Glomerular visceral epithelial cell (primary cell): ENCODE results near the gene KLK8.
"Not testable (repeated sequence)": the region's sequence is repeated elsewhere in the genome, so short reads cannot be mapped to it uniquely, and the experiment has no call there.

Source experiments
- DNase-seq: peaks from one replicate; pipeline ENCODE4 v3.0.0-alpha.2; 2016; ENCODE audit errors: extremely low spot score

The KLK8 gene

DNA sequence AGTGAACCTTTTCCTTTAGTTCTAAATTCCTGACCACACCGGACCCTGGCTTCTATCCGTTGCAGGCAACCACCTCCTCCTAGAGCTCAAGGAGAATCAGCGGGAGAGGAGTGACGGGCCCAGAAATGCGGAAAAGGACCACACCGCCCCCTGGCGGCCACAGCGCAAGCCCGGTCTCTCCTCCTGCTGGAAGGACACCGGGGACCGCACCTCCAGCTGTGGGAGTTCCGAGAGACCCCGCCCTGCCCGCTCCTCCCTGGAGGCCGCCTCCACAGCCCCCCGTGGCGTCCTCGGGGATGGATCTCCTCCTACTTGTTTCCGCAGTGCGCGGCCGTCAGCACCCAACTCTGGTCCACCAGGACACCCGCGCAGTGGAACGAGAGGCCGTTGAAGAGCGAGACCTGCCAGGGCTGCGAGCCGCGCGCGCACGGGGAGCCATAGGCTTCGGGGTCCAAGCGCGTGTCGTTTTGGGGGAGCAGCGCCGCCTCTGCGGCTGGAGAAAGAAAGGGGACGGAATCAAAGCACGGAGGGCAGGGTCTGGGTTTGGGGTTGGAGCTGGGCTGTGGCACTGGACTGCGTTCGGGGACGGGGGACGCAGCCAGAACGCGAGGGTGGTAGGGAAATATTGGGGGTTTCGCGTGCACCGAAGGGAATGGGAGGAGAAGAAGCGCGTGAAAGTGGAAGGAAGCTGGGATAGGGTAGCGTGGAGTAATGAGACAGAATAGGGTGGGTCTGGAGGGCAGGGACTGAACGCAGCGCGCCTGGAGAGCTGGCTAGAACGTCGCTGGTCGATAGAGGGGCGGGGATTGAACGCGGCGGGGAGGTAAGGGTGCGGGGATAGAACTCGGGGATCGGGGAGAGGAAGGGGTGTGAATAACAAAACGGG, 15.6 kb upstream of the KLK8 start:
- DNase-seq = peak; percentile 56

DNA sequence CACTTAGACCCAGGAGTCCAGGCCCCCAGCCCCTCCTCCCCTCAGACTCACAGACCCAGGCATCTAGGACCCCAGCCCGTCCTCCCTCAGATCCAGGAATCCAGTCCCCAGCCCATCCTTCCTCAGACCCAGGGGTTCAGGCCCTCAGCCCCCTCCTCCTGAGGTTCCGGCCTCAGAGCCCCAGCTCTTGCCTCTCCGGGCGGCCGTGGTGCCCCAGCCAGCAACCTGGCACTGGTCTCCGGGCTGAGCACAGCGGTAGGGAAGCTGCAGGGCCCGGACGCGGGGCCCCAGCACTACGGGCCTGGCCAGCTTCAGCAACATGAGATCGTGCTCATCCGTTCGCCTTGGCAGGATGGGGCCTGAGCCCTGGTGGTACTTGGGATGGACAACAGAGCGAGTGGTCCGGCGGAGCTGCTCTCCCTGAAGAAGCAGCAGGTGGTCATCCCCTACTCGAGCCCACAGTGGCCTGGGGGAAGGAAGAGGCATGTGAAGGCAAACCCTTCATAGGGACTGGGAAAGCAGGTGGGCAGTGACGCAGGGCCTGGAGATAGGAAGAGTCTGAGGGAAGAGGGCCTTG, 14.4 kb upstream of the KLK8 start:
- DNase-seq = no peak

DNA sequence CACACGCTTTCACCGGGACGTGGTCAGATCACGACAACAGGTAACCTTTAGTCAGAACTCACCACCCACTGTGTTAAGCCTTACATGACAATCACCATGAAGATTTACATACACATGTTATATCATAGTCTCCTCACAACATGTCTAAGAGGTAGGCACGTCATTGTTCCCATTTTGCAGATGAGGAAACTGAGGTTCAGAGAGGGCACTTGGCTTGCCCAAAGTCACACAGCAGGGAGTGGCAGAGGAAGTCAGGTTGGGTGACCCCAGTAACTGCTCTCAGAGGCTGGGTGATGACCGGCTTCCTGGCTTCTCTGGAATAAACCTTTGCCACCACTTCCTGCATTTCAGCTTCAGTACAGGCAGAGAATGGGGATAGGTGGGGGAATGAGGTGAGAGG, 12.8 kb upstream of the KLK8 start:
- no peak for DNase-seq

DNA sequence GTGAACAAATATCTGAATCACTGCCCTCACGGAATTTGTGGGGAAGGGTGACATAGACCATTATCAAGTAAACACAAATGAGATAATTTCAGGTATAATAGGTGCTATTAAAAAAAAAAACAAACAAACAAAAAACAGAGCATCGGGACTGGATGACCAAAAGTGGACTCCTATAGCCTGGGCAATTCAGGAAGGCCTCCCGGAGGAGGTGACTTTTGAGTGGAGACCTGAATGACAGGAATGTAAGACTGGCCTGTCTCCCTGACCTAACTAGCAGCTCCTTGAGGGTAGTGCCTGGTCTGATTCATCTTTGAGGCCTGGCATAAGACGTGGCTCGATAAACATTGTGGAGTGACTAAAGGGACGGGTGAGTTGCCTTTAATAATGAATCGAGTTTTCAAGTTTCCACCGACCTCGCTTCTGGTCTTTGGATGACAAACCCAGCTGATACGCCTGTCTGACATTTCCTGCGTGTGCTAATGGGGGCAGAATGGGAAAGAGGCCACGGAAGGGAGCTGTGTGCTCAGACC, 11.3 kb upstream of the KLK8 start:
- DNase-seq = no peak

DNA sequence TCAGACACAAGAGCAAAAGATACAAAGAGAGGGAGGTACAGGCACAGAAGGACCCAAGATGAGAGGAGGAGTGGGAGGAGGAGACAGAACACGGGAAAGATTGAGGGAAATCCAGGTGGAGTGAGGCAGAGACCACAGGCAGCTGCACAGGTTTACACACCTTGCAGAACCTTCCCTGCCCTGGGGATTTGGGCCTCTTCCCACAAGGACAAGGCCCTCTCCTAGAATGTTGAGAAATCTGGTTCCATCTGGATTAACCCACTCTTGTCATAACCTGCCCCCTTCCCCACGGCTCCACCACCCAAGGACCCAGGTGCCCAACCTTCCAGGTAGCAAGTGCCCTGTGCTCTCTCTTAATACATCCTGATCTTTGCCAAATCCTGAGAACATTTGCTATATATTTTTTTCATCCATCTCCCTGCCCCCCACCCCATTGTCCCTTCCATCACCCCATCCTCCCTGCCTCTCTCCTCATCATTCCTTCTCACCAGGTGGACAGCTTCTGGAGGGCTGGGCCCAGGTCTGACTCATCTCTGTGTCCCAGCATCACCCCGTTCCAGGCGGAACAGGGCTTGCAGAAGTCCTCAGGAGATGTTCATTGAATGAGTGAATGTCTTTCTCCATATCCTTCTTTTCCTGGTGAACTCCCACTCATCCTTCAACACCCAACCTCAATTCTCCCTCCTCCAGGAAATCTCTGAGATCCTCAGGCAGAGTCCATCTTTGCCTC, 8.8 kb upstream of the KLK8 start:
- no peak for DNase-seq

DNA sequence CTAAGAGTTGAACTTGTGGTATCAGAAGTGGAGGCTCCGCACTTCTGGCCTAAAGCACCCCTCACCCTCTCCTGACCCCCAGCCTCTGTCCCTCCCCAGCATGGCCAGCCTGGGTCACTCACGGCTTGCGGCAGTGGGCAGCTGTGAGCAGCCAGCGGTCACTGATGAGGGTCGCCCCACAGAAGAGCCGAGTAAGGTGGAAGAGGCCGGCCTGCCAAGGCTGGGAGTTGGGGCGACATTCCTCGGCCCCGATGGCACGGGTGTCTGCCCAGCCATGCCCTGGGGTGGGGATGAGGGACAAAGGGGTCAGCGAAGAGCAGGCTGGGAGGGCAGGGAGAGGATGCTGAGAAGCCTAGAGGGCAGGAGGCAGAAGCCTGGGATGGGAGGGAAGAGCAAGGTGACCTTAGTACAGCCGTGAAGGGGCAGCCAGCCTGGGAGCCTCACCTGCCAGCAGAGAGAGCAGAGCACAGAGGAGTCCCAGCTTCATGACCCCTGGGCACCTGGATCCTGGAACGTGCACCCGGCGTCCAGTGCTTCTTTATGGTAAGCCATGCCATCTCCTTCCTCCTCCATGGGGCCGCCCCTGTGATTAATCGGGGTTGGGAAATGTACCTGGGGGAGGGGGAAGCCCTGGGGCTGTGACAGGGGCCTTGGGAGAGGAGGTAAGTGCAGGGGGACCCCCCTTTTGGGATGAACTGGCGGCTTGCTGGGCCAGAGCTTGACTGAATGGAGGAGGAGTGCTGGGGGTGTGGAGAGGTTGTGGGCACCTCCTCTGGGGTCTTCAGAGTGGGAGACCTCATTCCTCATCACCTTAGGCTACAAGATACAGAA, 7.9 kb upstream of the KLK8 start:
- DNase-seq = no peak

DNA sequence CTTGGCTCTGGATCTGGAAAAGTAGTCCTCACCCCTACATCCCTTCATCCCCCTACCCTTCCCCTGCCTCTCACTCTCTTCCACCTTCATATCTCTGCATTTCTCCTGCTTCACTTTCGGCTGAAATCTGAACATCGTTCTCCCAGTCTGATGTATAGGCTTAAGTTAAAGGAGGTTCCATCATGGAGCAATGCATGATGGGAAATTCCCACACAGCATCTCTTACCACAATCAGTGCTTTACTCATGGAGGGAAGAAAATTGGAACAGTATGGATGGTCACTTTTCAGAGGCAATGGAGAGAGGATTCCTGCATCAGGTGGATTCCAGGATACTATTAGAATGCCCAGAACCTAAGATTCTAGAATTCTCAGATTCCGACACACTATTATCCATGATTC, 6.1 kb upstream of the KLK8 start:
- no peak for DNase-seq

DNA sequence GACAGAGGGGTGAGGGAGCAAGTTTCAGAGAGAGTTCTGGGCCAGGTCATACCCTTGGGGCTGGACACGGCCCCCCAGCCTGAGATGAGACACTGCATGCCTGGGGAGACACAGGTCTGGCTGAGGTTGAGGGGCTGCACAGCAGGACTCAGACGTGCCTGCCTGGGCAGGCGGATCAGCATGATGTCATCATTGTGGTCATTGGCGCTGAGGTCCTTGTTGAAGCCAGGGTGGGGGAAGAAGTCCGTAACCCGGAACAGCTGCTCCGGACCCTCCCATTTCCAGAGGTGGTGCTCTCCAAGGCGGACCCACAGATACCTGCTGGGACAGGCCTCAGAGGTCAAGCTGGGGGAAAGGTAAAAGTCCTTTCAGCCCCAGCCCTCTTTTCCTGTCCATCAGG, 5.0 kb upstream of the KLK8 start:
- DNase-seq = no peak

DNA sequence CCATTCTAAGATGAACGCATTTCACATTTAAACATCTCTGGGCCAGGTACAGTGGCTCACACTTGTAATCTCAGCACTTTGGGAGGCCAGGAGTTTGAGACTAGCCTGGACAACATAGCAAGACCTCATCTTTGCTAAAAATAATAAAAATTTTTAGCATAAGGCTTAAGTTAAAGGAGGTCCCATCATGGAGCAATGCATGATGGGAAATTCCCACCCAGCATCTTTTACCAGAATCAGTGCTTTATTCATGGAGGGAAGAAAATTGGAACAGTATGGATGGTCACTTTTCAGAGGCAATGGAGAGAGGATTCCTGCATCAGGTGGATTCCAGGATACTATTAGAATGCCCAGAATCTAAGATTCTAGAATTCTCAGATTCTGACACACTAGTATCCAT, 3.8 kb upstream of the KLK8 start:
- DNase-seq = no peak

DNA sequence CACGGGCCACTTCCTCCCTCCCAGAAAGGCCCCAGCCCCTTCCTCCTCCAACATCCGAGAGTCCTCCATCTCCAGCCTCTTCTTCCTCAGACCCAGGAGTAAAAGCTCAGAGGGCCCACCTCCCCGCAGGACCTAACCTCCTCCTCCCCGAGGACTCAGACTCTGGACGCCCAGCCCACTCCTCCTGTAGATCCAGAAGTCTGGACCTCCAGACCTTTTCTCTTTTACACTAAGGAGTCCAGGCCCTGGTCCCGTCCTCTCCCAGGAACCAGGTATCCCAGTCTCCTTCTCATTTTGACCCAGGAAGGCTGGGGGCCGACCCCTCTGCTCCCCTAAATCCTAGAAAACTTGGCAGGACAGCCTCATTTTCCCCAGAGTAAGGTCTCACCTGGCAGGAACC, 1.9 kb upstream of the KLK8 start:
- no peak for DNase-seq

DNA sequence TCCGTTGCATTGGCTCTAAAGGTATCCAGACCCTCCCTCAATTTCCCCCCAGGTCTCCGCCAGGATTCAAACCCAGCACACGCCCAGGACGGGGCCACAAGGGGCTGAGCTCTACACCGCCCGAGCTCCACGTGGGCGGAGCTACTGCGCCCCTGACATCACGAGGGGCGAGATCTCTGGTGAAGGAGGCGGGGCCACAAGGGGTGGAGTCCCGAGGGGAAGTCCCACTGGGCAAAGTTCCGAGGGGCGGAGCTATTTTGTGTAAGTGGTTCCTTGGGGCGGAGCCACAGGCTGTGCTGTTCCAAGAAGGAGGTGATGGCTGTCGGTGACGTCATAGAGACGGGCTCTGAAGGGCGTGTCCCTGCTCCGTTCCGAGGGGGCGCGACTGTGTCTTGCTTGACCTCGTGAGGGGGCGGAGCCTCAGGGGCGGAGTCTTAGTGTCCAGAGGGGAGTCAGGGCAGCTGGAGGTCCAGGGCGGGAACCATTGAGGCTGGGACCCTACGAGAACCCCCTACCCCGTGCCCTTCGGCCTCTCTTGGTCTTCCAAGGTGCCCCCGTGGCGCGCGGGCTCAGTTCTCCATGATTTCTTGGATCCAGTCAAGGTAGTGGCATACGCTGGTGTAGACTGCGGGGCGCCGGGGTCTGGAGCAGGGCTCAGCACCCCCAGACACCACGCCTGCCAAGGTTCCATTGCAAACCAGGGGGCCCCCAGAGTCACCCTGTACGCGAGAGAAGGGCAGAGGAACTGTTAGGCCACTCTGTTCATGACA, 1.3 kb upstream of the KLK8 start:
- DNase-seq = no peak

DNA sequence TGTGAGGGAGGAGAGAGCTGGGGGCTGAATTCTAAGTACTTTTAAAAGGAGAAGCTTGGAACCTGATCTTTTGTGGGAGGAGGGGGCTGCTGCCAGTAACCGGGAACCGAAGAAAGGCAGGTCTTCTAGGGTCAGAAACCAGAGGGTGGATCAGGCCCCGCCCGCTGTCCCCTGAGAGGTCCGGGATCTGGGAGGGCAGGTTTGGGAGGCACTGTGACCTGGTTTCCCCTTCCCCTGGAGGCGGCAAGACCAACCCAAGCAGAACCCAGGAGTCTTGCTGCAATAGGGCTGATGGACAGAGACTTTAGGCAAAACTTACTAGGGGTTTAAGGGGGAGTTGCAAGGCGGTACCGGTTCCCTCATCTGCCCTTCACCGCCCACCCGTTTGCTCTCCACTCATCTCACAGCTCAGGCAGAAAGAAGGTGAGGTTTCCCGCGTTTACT, 707 bp upstream of the KLK8 start:
- DNase-seq = no peak

DNA sequence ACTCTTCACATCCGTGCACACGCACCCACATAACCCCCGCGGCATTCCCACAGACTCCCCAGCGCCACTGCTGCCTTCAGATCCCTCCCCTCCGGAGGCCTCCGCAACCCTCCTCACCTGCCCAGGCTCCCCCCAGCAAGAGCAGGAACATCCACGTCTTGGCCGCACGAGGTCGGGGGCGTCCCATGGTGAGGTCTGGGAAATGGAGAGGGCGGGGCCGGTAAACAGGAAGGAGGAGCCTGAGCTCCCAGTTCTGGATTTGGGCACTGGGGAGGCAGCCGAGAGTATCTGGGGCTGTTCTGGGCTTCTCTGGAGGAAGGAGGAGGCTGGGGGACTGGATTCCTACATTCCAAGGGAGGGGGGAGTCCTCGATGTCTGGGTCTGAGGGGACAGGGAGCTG, 423 bp downstream of the KLK8 start:
- DNase-seq = no peak

DNA sequence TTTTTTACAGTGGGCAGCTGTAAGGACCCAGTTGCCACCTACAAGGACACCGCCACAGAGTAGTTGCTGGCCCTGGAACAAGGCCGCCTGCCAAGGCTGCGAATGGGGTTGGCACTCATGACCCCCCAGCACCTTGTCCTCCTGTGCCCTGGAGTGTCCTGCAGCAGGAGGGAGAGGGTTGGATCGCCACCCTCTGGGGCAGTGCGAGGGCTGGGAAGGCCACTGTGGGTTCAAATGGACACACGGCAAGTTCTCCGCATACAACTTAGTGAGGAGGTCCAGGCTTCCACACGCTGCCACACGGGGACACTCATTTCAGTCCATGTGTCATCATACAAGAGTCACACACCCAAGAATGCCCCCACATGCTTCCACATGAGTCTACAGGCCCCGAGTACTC, 978 bp downstream of the KLK8 start:
- DNase-seq = no peak

DNA sequence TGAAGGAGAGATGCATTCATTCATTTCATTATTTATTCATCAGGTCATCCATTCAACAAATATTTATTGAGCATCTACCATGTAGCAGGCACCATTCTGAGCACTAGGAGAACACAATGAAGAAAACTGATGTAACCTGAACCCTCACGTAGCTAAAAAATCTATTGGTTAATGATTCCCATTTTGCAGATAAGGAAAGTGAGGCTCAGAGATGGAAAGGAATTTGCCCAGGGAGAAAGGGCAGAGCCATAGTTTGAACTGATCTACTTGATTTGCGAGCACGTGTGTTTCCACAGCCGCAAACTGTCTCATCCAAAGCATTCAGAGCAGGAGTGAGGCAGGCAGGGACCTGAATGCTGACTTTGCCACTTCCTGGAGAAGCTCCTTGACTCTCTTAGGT, 2.7 kb downstream of the KLK8 start:
- no peak for DNase-seq

DNA sequence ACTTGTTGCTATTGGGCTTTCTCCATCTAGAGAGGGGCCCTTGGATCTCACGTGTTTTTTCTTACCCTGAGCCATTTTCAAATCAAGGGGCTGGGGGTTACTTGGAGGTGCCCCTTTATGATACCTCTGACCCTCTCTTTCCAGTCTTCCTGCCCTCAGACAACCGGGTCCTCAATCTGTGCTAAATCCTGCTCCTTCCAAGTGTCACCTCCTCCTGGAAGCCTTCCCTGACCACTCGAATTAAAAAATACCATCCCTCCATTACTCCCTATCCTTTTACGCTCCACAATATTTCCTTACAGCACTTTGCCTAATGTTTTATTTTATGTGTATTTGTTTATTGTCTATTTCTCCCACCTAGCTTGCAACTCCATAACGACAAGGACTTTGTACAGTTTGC, 3.3 kb downstream of the KLK8 start:
- no peak for DNase-seq

DNA sequence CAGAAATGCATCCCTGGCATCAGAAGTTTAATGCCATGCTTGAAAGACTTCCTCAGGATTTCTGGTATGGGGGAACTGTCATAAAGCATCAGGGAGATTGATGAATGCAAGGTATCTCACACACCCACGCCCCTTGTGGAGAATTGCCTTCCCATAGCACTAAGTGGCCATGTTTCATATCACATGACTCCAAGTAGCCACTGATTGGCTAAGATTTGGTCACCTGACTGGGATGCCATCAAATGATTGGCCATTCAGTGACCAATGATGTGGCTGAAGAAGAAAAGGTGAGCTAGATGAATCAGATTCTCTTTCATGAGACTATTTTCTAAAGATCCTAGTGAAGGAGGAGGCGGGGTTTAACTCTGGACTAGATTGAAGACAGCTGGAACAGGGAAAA, 7.3 kb downstream of the KLK8 start:
- no peak for DNase-seq

DNA sequence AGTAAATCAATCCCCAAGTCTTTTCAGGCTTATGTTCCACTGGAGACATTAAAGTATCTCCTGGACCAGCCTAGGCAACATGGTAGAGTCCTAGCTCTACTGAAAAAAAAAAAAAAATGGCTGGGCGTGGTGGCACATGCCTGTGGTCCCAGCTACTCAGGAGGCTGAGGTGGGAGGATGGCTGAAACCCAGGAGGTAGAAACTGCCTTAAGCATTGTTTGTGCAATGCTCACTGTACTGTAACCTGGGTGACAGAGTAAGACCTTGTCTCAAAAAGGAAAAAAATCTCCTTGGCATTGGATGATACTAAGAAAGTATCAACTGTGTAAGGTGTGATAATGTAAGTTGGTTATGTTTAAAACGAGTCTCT, 8.8 kb downstream of the KLK8 start:
- DNase-seq = no peak

DNA sequence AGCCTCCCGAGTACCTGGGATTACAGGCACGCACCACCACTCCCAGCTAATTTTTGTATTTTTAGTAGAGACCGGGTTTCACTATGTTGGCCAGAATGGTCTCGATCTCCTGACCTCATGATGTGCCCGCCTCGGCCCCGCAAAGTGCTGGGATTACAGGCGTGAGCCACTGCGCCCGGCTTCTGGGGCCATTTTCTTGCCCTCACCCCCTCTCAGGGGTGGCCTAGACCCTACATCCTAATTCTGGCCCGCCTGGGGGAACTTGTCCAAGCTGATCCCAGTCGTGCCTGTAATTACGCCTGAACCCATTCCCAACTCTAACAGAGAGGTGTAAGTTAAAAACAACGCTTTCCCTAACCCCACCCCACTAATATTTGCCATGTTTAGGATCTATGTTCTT, 17.0 kb downstream of the KLK8 start:
- not testable (repeated sequence) for DNase-seq

DNA sequence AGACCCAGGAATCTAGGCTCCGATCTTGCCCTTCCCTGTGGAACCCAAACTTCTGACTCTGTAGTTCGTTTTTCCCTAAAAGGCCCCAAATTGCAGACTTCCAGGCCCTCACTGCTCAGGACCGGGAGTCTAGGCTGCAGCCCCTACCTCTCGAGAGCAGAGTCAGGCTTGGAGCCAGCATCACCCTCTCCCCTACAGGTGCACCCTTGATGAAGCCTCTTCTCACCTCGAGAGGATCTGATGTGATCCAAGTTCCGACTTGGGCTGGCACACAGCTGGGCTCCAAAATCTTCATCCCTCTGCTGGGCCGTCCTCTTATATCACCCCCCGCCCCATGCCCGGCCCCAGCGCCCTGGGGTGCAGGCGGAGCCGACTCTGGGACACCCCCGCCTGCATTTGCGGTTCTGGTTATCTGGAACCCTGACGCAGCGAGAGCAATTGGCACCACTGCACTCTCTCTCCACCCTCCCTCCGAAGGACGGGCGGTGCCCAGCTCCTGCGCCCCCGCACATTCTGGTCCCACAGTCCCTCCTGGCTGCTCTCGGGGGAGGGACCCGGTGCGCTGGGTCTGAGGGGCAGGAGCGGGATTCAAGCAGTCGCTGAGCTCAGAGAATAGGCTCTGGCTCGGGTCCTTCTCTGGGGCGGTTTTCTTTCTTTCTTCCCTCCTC, 17.6 kb downstream of the KLK8 start, which contains the start of gene KLK7:
KLK7 (minus strand) TSS at position 293 of the 668 bp plus-strand sequence. CDS start 1,518 bp downstream, outside the sequence.
- no peak for DNase-seq
